Uterus (tissue), 2 donors: ENCODE data around the gene TBC1D13.

Experiments
- POLR2A ChIP-seq, 2 donors: fragments of 450-650 bp; IDR thresholded peaks; one replicate each; pipeline ENCODE4 v1.6.1; 2016; ENCODE audit warnings: antibody characterized with exemption in 2 of 2, mild to moderate bottlenecking in 1 of 2, moderate library complexity in 1 of 2
- TF ChIP-seq, protein P1 (sequence below), 4 experiments: fragments of 200-600 bp in 2 of 4; fragments of 450-650 bp in 2 of 4; sonication (generic) in 2 of 4; IDR thresholded peaks; one replicate each; pipeline ENCODE4 v1.5.1; 2016 to 2019; ENCODE audit warnings: antibody characterized with exemption in 4 of 4, mild to moderate bottlenecking in 2 of 4, moderate library complexity in 1 of 4

- TF ChIP-seq POLR2A (IDR thresholded peaks at IDR 0.05), result no peak
- TF ChIP-seq, protein P1, sequence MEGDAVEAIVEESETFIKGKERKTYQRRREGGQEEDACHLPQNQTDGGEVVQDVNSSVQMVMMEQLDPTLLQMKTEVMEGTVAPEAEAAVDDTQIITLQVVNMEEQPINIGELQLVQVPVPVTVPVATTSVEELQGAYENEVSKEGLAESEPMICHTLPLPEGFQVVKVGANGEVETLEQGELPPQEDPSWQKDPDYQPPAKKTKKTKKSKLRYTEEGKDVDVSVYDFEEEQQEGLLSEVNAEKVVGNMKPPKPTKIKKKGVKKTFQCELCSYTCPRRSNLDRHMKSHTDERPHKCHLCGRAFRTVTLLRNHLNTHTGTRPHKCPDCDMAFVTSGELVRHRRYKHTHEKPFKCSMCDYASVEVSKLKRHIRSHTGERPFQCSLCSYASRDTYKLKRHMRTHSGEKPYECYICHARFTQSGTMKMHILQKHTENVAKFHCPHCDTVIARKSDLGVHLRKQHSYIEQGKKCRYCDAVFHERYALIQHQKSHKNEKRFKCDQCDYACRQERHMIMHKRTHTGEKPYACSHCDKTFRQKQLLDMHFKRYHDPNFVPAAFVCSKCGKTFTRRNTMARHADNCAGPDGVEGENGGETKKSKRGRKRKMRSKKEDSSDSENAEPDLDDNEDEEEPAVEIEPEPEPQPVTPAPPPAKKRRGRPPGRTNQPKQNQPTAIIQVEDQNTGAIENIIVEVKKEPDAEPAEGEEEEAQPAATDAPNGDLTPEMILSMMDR (IDR thresholded peaks at IDR 0.05), result no peak
Measured at GRCh38 chr9:128847803-128848202, 60.8 kb downstream of the TBC1D13 start.
